OCI-LY3 (cell line): ENCODE results near the gene DNAJC2.

Experiments used
- H2AFZ ChIP-seq: fragments of 200-600, 300-600 bp; shearing (Covaris generic); 2 replicates; pipeline ENCODE4 v1.6.0; 2014; ENCODE audit warnings: antibody characterized with exemption, low read depth, low read length
- H3K27ac ChIP-seq: fragments of 200-600, 300-600 bp; sonication (generic); 2 replicates; pipeline ENCODE4 v1.5.1; 2014; ENCODE audit warnings: mild to moderate bottlenecking, low read length, moderate library complexity, mixed read lengths
- H3K27me3 ChIP-seq: fragments of 200-600, 300-600 bp; sonication (generic); 2 replicates; pipeline ENCODE4 v1.6.1; 2014; ENCODE audit warnings: low read depth, low read length, mixed read lengths
- H3K36me3 ChIP-seq: fragments of 200-600, 300-600 bp; sonication (generic); replicated peaks from 2 replicates; pipeline ENCODE3; 2014; ENCODE audit warnings: low read depth, low read length, mixed read lengths
- H3K4me1 ChIP-seq: fragments of 300-600, 200-600 bp; sonication (generic); 2 replicates; pipeline ENCODE4 v1.6.1; 2014; ENCODE audit warnings: low read length, mixed read lengths
- H3K4me2 ChIP-seq: fragments of 200-600, 300-600 bp; sonication (generic); 2 replicates; pipeline ENCODE4 v1.6.1; 2014; ENCODE audit warnings: low read length, mixed read lengths
- H3K4me3 ChIP-seq: fragments of 300-600, 200-600 bp; sonication (generic); 2 replicates; pipeline ENCODE4 v1.5.1; 2014; ENCODE audit warnings: antibody characterized with exemption, mild to moderate bottlenecking, low read length, moderate library complexity
- H3K79me2 ChIP-seq: fragments of 300-600, 200-600 bp; shearing (Covaris generic); 2 replicates; pipeline ENCODE4 v1.6.1; 2014; ENCODE audit warnings: mild to moderate bottlenecking, low read length, mixed read lengths
- H3K9ac ChIP-seq: fragments of 300-600, 200-600 bp; shearing (Covaris generic); 2 replicates; pipeline ENCODE4 v1.6.0; 2014; ENCODE audit warnings: mild to moderate bottlenecking, low read length, moderate library complexity
- H3K9me3 ChIP-seq: fragments of 200-600, 300-600 bp; shearing (Covaris generic); 2 replicates; pipeline ENCODE4 v1.6.1; 2014; ENCODE audit warnings: low read length, mixed read lengths; ENCODE audit not compliant: insufficient read depth
- H4K20me1 ChIP-seq: fragments of 200-600, 300-600 bp; sonication (generic); 2 replicates; pipeline ENCODE4 v1.6.1; 2016; ENCODE audit warnings: low read length, mixed read lengths; ENCODE audit not compliant: insufficient read depth
- CTCF ChIP-seq: fragments of 200-600, 300-600 bp; sonication (generic); IDR thresholded peaks from 2 replicates; pipeline ENCODE4 v1.5.1; 2014; ENCODE audit warnings: antibody characterized with exemption, low read length, low read depth
- EZH2phosphoT487 ChIP-seq: fragments of 200-600 bp; shearing (Covaris generic); IDR thresholded peaks from 2 replicates; pipeline ENCODE4 v1.6.1; 2018; ENCODE audit warnings: antibody characterized with exemption, mixed run types, low read depth

The DNAJC2 gene

GRCh38 chr7:103317009-103317408 is 27.6 kb downstream of the DNAJC2 start:
- peaks cover 13% of the 10 kb centered on the region for H3K79me2 ChIP-seq
- H3K4me3 ChIP-seq, result 0 out of 2 replicates have a peak overlapping the region, but pooled peaks have one; percentile 2
- no peaks in the 10 kb centered on the region for H3K9me3 ChIP-seq
- peaks cover 70% of the 10 kb centered on the region for H3K36me3 ChIP-seq
- H4K20me1 ChIP-seq, result peaks cover 21% of the 10 kb centered on the region
- peaks cover 31% of the 10 kb centered on the region for H3K4me1 ChIP-seq
- H3K27ac ChIP-seq, result peak overlapping the region; percentile 60
- no peak overlapping the region for H3K9ac ChIP-seq
- H3K27me3 ChIP-seq, result no peaks in the 10 kb centered on the region
- peak overlapping the region; percentile 32 for H3K4me2 ChIP-seq
- no peak overlapping the region for H2AFZ ChIP-seq
- TF ChIP-seq CTCF (no peak), EZH2phosphoT487 (no peak)

- Histone ChIP-seq H3K9ac (no peak overlapping the region), H3K9me3 (no peaks in the 10 kb centered on the region), H3K79me2 (peaks cover 13% of the 10 kb centered on the region), H3K4me1 (peaks cover 31% of the 10 kb centered on the region), H3K4me2 (peak overlapping the region; percentile 32), H3K27ac (peak overlapping the region; percentile 60), H3K4me3 (0 out of 2 replicates have a peak overlapping the region, but pooled peaks have one; percentile 2), H3K36me3 (peaks cover 72% of the 10 kb centered on the region), H4K20me1 (peaks cover 21% of the 10 kb centered on the region), H3K27me3 (no peaks in the 10 kb centered on the region), H2AFZ (no peak overlapping the region)
- no peak for TF ChIP-seq EZH2phosphoT487
- no peak for TF ChIP-seq CTCF
Measured at GRCh38 chr7:103316380-103316941, 28.1 kb downstream of the DNAJC2 start.

- Histone ChIP-seq H3K9me3 (no peaks in the 10 kb centered on the region), H3K36me3 (peaks cover 85% of the 10 kb centered on the region), H3K9ac (no peak overlapping the region), H3K27ac (peak overlapping the region; percentile 32), H4K20me1 (peaks cover 21% of the 10 kb centered on the region), H3K79me2 (peaks cover 16% of the 10 kb centered on the region), H2AFZ (no peak overlapping the region), H3K4me1 (peaks cover 31% of the 10 kb centered on the region), H3K4me3 (no peak overlapping the region), H3K27me3 (no peaks in the 10 kb centered on the region), H3K4me2 (peak overlapping the region; percentile 16)
- TF ChIP-seq CTCF, result no peak
- no peak for TF ChIP-seq EZH2phosphoT487
Measured at GRCh38 chr7:103314852-103315251, 29.7 kb downstream of the DNAJC2 start.

- H3K27ac ChIP-seq, result peak overlapping the region; percentile 54
- peaks cover 72% of the 10 kb centered on the region for H3K36me3 ChIP-seq
- peaks cover 14% of the 10 kb centered on the region for H3K4me1 ChIP-seq
- TF ChIP-seq CTCF, result no peak
- no peak for TF ChIP-seq EZH2phosphoT487
- no peaks in the 10 kb centered on the region for H3K9me3 ChIP-seq
- H3K27me3 ChIP-seq, result no peaks in the 10 kb centered on the region
- H4K20me1 ChIP-seq, result no peaks in the 10 kb centered on the region
- peak overlapping the region; percentile 18 for H3K4me3 ChIP-seq
- no peak overlapping the region for H3K9ac ChIP-seq
- no peak overlapping the region for H2AFZ ChIP-seq
- peaks cover 25% of the 10 kb centered on the region for H3K79me2 ChIP-seq
- H3K4me2 ChIP-seq, result peak overlapping the region; percentile 50
Measured at GRCh38 chr7:103307503-103308231, 36.9 kb downstream of the DNAJC2 start.
